Kidney (tissue), 14 donors: ENCODE results near the gene ZNF827. TPM values are rescaled to one million over a fixed set of nuclear protein-coding genes. Genes with fewer than 3 reads are reported as not detected.
A peak's percentile ranks its signal among the peaks of the same experiment; 100 is the strongest.
"Not testable (repeated sequence)": the region's sequence is repeated elsewhere in the genome, so short reads cannot be mapped to it uniquely, and the experiment has no call there.

Source experiments
- DNase-seq, 5 donors: peaks; one replicate each; pipeline ENCODE4 v3.0.0-alpha.2; 2013 to 2020
- FAIRE-seq: peaks from 2 replicates; lab custom pipeline; 2012; peaks lifted over from hg19 to GRCh38; lab: Jason Lieb, UNC
- H3K27ac ChIP-seq, 2 donors: one replicate each; pipeline ENCODE4 v1.7.0; 2013; ENCODE audit warnings: low read depth in 2 of 2, low read length in 2 of 2, inconsistent platforms in 1 of 2
- H3K27me3 ChIP-seq: one replicate; pipeline ENCODE4 v1.7.1; 2013; ENCODE audit warnings: low read length, inconsistent platforms; ENCODE audit not compliant: control insufficient read depth, insufficient read depth
- H3K36me3 ChIP-seq, 3 donors: one replicate each; pipeline versions ENCODE4 v1.7.0 to v1.7.1; 2013; ENCODE audit warnings: low read length in 3 of 3, control low read depth in 1 of 3, inconsistent platforms in 1 of 3; ENCODE audit not compliant: insufficient read depth in 3 of 3, control insufficient read depth in 2 of 3
- H3K4me1 ChIP-seq, 3 donors: one replicate each; pipeline versions ENCODE4 v1.7.0 to v1.7.1; 2013; ENCODE audit warnings: low read length in 3 of 3, inconsistent platforms in 1 of 3, low read depth in 1 of 3; ENCODE audit not compliant: control insufficient read depth in 2 of 3, insufficient read depth in 2 of 3
- H3K4me3 ChIP-seq, 3 donors: one replicate each; pipeline versions ENCODE4 v1.7.0 to v1.8.1; 2013; ENCODE audit warnings: low read length in 3 of 3, control low read depth in 1 of 3, inconsistent platforms in 1 of 3
- H3K9ac ChIP-seq, 3 donors: one replicate each; pipeline versions ENCODE4 v1.7.0 to v1.7.1; 2013; ENCODE audit warnings: low read length in 3 of 3, control low read depth in 1 of 3, inconsistent platforms in 1 of 3
- H3K9me3 ChIP-seq, 3 donors: one replicate each; pipeline versions ENCODE4 v1.7.0 to v1.7.1; 2013; ENCODE audit warnings: low read length in 3 of 3, control low read depth in 1 of 3, inconsistent platforms in 1 of 3; ENCODE audit not compliant: control insufficient read depth in 2 of 3, insufficient read depth in 1 of 3
- intact Hi-C: fragments of 100-400 bp; cut with DNase I; formaldehyde crosslinking; loops from one replicate; pipeline ENCODE4 v1.11.1; 2022
- polyA plus RNA-seq: library from polyadenylated mRNA; stranded (reverse); fragments of 350-450 nt; fragmentation: Illumina TruSeq; extraction: RNeasy Lipid Tissue Mini Kit (QIAGEN cat#74804); gene quantifications from one replicate; pipeline ENCODE4 v1.2.3, GENCODE V29; 2014; ENCODE audit warnings: low read depth, low replicate concordance; ENCODE audit not compliant: insufficient read depth
- total RNA-seq: library from RNA; stranded (reverse); fragmentation: NEBNext Ultra II Directional; extraction: Animal tissue kit (Norgen Biotek cat#: 25700); gene quantifications from one replicate; pipeline ENCODE4 v1.2.1, GENCODE V29; 2021
- TF ChIP-seq, protein P1 (sequence below): IDR thresholded peaks from 3 replicates; pipeline ENCODE4 v1.5.1; 2012; ENCODE audit warnings: mild to moderate bottlenecking, moderate library complexity, borderline replicate concordance; ENCODE audit not compliant: insufficient read depth; ENCODE audit errors: extremely low read depth
- donor health status: control.
- donor health status: control.
- donor health status: control.
- donor health status: control.
- donor health status: control.
- donor health status: DM: yes; HTN: yes; CAD: no.
- donor health status: Normal renal cell carcinoma (clear cell type).

ZNF827 gene
- total and polyA plus RNA-seq, 2 donors from 2014 or later = 3.5 to 22.6 TPM

DNA sequence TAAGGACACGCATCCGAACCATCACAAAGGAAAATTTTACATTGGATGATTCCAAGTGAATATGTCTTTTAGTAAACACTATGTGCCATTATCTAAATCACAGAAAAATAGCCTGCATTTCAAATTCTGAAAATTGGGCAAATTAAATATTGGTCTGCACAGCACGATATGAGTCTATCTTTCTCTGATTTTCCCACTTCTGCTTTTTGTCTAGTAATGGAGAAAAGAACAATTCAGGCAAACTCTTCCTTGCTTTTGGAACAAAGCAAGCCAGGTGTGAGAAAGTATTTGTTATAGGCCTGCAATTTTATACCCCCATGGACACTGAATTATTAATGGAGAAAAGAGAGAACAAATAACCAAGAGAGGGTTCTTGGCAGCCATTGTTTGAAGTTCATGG is 97.8 kb downstream of the ZNF827 start:
- FAIRE-seq (no peak), DNase-seq (no peak)
- Histone ChIP-seq H3K36me3 (peaks cover 2 to 13% (median 5%) of the 10 kb centered on the region in 3 donors), H3K27me3 (no peaks in the 10 kb centered on the region), H3K27ac (no peak overlapping the region), H3K4me1 (no peaks in the 10 kb centered on the region), H3K9me3 (no peaks in the 10 kb centered on the region), H3K9ac (no peak overlapping the region), H3K4me3 (no peak overlapping the region)
- TF ChIP-seq, protein P1, sequence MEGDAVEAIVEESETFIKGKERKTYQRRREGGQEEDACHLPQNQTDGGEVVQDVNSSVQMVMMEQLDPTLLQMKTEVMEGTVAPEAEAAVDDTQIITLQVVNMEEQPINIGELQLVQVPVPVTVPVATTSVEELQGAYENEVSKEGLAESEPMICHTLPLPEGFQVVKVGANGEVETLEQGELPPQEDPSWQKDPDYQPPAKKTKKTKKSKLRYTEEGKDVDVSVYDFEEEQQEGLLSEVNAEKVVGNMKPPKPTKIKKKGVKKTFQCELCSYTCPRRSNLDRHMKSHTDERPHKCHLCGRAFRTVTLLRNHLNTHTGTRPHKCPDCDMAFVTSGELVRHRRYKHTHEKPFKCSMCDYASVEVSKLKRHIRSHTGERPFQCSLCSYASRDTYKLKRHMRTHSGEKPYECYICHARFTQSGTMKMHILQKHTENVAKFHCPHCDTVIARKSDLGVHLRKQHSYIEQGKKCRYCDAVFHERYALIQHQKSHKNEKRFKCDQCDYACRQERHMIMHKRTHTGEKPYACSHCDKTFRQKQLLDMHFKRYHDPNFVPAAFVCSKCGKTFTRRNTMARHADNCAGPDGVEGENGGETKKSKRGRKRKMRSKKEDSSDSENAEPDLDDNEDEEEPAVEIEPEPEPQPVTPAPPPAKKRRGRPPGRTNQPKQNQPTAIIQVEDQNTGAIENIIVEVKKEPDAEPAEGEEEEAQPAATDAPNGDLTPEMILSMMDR = no peak
- intact Hi-C loops = no loop called here

DNA sequence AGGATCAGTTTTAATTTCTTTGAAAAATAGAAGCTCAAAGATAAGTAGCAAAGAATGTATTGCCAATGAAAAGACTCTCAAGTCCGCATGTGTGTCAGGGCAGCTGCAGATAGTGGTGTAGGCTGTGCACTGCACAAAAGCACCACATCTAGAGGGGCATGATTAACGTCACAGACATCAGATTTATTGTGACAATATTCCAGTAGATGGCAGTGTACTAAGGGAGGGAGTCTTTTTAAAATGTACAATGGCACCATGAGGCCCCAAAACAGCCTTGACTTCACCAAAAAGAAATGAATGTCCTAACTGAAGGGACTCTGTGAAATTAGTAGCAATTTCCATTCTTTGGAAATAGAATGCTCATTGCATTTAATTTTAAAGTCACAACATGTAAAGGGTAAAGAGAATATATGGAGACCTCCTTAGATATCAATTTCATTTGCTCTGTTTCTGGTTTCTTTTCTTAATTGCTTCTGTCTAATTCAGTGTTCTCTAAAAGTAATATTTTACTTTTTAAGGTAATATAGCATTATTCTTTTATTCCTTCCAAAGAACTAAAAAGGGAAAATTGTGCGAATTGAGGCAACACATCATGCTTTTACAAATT is 98.4 kb downstream of the ZNF827 start:
- intact Hi-C loops = no loop called here
- Histone ChIP-seq H3K9me3 (no peaks in the 10 kb centered on the region), H3K9ac (no peak overlapping the region), H3K4me1 (no peaks in the 10 kb centered on the region), H3K36me3 (peaks cover 0 to 8% (median 2%) of the 10 kb centered on the region in 3 donors), H3K4me3 (no peak overlapping the region), H3K27me3 (no peaks in the 10 kb centered on the region), H3K27ac (no peak overlapping the region)
- DNase-seq (peak in 2 of 5 donors; percentile 53 to 61), FAIRE-seq (no peak)
- TF ChIP-seq, protein P1 = peak; percentile 37

DNA sequence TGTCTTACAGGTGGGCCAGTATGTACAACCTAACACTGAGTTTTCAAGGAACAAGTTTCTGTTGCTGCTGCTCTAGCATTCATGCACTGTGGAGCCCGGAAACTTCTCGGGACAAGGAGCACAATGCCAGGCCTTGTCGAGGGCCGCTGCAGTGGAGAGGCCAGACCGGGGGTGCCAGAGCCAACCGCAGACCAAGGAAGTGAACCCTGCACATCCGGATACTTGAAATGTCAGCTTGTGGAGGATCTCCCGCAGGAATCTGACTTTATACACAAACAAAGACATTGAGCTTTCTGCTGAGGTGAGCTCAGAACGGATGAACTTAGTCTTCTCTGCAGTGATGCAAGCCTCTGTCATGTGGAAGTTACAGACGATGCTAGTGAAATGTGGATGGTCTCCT is 99.5 kb downstream of the ZNF827 start:
- H3K9me3 ChIP-seq = no peaks in the 10 kb centered on the region
- intact Hi-C loops = no loop called here
- H3K27me3 ChIP-seq = no peaks in the 10 kb centered on the region
- no peak for DNase-seq
- no peaks in the 10 kb centered on the region for H3K4me1 ChIP-seq
- peaks cover 0 to 3% (median 2%) of the 10 kb centered on the region in 3 donors for H3K36me3 ChIP-seq
- no peak overlapping the region for H3K27ac ChIP-seq
- TF ChIP-seq, protein P1 = no peak
- H3K4me3 ChIP-seq = no peak overlapping the region
- FAIRE-seq = no peak
- H3K9ac ChIP-seq = no peak overlapping the region

DNA sequence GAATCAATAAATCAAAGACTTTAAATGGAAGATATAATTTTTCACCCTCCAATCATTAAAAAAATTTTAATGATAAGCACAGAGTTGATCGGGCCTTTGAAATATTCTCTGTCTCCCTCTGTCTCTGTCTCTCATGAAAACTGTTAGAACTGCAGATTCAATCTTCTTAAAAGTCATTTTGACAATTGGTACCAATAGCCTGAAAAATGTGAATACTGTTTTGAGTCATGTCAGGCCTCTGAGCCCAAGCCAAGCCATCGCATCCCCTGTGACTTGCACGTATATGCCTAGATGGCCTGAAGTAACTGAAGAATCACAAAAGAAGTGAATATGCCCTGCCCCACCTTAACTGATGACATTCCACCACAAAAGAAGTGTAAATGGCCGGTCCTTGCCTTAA is 106.2 kb downstream of the ZNF827 start:
- intact Hi-C loops, H3K36me3 ChIP-seq, FAIRE-seq, H3K27me3 ChIP-seq, H3K4me1 ChIP-seq, H3K4me3 ChIP-seq, DNase-seq, H3K9ac ChIP-seq, H3K9me3 ChIP-seq, H3K27ac ChIP-seq: not testable (repeated sequence)
